SK-N-MC (cell line): ENCODE measurements around the gene TMEM52.

Experiments
- EZH2 ChIP-seq: fragments of 200-600 bp; sonication (generic); IDR thresholded peaks from one replicate; pipeline ENCODE4 v1.6.1; 2017; ENCODE audit warnings: antibody characterized with exemption
- FOXP2 ChIP-seq: optimal IDR thresholded peaks from 2 replicates; pipeline ENCODE3; 2011; ENCODE audit warnings: mild to moderate bottlenecking, moderate library complexity; ENCODE audit not compliant: insufficient read depth; ENCODE audit errors: extremely low read length, control extremely low read depth
- POLR2AphosphoS5 ChIP-seq: IDR thresholded peaks from 2 replicates; pipeline ENCODE4 v1.6.1; 2012; ENCODE audit warnings: mild to moderate bottlenecking, low read depth, low read length, borderline replicate concordance

DNA sequence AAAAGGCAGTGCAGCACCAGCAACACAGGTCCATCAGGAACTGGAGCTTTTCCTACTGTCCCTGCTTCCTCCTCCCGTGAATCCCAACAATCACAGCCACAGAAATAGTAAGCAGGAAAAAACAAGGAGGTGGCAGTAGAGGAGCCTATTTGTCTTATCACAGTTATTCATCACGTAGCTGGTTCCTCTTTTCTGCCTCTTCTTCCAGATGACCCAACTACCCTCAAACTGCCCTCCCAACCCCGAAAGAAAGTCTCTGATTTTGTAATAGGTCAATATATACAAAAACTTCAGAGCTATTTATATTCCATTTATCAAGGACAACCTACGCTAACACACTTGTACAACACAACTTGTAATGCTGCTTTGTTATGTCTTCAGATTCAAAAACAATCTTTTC is 49.6 kb downstream of the TMEM52 start:
- no peak for TF ChIP-seq POLR2AphosphoS5
- no peak for TF ChIP-seq EZH2
- no peak for TF ChIP-seq FOXP2
